ENCODE data around the gene GLG1.
"Not testable (repeated sequence)": the region's sequence is repeated elsewhere in the genome, so short reads cannot be mapped to it uniquely, and the experiment has no call there.

The GLG1 gene

DNA sequence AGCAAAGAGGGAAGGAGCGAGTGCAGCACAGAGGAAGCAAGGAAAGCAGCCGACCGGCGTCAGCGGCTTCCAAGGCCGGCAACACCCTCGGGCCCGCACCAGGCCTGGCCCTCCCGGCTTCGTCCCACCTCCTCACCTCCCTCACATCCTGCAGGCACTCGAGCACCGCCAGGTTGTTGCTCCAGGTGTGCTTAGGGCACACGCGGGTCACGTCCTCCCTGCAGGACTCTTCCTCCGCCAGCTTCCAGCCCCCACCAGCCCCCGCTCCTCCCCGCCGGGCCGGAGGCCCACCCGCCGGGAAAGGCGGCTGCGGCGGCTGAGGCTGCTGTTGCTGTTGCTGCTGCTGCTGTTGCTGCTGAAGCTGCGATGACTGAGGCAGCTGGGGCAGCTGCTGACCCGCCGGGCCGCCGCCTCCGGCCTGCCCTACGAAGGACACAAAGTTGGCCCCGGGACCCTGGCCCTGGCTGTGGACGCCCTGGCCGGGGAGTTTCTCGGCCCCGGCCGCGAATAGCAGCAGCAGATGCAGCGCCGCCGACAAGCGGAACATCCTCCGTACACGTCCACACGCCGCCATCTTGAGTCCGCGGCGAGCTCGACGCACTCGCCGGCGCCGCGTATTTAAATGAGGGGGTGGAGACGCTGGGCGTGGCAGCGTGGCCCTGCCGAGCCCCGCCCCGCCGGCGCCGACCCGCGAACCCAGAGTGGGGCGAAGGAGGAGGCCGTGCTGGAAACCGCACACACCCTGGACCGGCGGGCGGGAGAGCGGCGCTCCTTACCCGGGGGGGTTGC is at the start of gene GLG1:
TSS of gene GLG1 (minus strand) at position 594 of the 789 bp plus-strand sequence. CDS start at position 574, 20 bp downstream.
- peak; percentile 17 to 90 (median 81) for DNase-seq

DNA sequence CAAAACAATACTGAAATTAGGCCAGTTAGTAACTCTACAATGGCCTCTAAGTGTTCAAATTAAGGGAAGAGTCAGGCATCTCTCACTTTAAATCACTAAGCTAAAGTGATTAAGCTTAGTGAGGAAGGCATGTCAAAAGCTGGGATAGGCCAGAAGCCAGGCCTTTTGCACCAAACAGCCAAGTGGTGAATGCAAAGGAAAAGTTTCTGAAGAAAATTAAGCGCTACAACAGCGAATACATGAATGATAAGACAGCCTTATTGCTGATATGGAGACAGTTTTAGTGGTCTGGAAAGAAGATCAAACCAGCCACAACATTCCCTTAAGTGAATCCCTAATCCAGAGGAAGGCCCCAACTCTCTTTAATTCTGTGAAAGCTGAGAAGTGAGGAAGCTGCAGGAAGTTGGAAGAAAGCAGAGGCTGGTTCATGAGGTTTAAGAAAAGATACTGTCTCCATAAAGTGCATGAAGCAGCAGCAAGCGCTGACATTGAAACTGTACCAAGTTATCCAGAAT is 47.7 kb upstream of the GLG1 start:
- DNase-seq, result no peak

- DNase-seq, result not testable (repeated sequence)
These were observed 46.0 kb upstream of the GLG1 start for GRCh38 chr16:74652883-74653282.

GRCh38 chr16:74652249-74652648 is 45.3 kb upstream of the GLG1 start:
- peak in 1 of 14 donors; percentile 1 for DNase-seq

GRCh38 chr16:74651841-74652240 is 44.9 kb upstream of the GLG1 start:
- DNase-seq, result no peak

DNA sequence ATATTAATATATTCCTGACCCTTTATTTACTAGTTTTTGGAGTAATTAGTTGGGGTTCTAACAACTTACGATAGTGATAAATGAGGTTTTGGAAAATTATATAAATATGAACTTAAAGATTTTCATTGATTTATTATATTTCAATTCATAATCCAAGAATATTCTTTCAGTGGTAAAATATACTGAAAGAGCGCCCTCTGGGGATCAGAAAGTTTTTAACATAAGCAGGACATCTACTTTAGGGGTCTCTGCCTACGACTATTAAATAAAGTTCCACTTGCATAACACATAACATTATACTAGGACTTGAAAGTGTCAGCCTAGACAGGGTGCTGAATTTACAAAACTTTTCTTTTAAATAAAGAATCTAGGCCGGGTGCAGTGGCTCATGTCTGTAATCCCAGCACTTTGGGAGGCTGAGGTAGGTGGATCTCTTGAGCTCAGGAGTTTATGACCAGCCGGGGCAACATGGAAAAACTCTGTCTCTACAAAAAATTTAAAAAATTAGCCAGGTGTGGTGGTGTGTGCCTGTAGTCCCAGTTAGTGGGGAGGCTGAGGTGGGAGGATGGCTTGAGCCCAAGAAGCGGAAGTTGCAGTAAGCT is 44.2 kb upstream of the GLG1 start:
- no peak for DNase-seq

DNA sequence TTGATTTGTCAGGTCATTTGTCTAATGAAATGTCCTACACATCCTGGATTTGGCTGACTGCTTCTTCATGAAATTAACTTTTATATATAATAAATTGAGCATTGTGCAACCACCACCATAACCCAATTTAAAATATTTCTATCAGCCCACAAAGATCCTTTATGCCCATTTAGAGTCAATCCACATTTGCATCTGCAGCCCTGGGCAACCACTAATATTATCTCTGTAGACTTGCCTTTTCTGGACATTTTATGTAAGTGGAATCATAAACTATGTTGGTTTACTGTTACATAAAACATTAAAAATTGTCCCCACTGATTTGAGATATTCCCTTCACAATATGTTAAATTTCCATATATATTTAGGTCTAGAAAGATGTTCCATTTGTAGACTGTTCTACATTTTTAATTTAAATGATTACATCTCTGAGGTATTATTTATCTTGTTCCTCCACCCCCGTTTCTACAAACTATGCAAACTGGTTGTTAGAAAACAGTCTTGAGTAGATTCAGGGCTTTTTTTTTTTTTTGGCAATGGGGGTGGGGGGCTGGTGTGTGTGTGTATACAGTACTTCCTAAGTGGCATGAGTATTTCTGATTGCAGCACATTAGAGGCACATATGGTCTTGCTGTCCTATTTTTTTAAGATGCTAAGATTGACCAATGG is 43.1 kb upstream of the GLG1 start:
- no peak for DNase-seq

DNA sequence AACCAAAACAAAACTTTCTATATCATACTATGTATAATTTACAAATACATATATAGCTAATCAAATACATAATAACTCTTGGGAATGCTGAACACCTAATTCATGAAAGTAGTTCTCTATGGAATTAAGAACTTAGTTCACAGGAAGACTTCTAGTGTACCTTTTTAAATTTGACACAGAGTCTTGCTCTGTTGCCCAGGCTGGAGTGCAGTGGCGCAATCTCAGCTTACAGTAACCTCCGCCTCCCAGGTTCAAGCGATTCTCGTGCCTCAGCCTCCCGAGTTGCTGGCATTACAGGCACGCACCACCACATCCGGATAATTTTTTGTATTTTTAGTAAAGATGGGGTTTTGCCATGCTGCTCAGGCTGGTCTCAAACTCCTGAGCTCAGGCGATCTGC is 35.1 kb upstream of the GLG1 start:
- DNase-seq, result no peak

- no peak for DNase-seq
These were observed 31.0 kb upstream of the GLG1 start for GRCh38 chr16:74637742-74638453.

DNA sequence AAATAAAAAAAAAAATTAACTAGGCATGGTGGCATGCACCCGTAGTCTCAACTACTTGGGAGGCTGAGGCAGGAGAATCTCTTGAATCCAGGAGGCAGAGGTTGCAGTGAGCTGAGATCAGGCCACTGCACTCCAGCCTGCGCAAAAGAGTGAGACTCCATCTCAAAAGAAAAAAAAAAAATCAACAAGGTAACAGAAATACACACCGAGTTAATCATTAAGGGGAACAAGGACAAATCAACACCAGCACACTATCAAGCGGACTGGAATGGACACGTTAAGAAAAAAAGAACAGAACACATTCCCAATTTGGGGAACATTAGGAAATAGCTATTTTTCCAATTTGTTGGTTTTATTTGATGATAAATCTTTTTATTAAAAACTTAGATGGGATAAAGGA is 28.4 kb upstream of the GLG1 start:
- DNase-seq, result no peak

GRCh38 chr16:74633686-74634085 is 26.8 kb upstream of the GLG1 start:
- DNase-seq, result no peak

DNA sequence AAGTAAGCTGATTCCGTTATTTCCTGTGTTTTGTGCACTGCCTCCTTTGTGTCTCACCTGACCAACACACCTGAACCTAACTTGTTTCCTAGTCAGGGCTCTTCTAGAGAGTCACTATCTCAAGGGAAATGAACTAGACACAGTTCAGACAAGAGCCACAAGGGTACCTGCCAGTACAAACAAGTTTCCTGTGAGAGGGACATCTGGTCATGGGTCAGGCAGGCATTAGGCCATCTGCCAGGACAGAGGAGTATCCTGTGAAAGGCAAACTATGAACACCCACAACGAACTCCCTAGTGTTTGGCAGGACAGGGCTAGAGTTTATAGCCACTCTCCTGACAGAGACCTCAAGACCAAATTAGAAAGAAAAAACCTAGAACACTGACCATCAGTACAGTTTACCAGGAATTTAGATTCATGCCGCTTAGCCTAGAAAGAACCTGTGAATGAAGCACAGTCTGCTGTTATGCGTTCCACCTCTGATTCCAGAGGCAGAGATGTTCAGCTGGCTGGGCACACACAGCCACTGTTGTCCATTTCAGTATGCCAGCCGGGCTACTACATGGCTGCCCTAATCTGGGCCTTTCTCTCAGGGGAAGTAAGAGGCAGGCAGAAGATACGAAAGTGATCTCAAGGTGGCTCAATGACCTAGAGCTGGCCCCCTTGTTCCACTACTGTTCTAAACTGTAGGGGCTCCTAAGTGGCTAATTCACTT is 20.7 kb upstream of the GLG1 start:
- DNase-seq, result no peak

- no peak for DNase-seq
These were observed 20.0 kb upstream of the GLG1 start for GRCh38 chr16:74626741-74627416.

GRCh38 chr16:74625500-74626350 is 18.8 kb upstream of the GLG1 start:
- DNase-seq, result no peak

DNA sequence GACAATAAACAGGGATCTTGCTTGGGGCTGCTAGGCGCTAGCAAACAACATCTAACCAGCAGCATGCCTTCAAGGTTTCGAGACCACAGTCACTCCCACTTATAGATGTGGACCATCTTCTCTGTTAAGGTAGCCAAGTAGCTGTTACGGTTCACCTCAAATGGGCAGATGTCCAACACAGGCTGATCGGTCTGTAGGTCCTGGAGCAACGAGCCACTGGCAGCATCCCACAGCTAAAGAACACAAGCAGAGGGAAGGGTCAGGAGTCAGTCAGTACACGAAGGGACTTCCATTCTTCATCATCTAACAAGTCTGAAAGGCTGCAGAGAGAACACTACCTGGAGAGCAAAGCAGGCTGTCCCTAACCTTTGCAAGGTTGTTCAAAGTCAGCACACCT is 16.9 kb upstream of the GLG1 start:
- DNase-seq, result no peak

DNA sequence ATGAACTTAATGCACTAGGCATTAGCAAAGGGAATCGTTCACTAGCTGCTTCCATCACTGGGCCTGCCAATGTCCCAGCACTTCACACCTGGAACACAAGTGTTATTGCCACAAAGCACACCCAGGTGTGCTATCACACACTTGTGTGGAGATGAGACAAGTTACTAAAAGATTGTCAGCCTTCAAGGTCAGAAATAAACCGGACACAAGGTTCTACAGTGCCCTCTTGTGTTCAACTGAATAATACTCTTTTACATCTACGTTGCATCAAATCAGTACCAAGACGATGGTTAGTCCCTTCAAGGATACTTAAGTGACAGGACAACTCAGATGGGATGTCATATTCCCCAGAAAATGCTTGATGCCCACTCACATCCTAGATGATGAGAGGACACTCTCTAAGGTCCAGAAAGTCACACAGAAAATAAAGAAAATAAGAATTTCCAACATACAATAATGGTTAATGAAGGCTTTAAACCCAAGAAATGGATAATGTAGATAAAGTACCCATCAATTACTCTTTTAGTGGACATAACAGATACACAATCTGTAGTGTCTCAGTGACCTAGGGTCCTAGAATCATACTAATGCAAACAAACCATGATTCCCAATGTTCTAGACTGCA is 16.4 kb upstream of the GLG1 start:
- DNase-seq, result no peak

DNA sequence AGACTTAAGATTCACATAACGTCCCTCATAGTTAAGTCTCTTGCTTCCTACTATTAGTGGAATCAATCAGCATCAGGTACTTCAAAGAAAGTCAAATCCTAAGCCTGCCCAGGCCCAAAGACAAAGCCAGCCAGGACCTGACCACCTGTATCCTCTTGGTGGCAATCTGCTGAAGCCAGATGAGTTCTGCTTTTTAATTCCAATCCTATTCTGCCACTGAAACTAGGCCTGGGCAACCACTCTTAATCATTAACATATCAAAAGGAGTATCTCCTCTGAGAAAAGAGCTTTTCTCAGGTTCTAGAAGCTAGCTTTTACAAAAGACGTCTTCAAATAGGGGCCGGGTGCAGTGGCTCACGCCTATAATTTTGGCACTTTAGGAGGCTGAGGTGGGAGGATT is 15.1 kb upstream of the GLG1 start:
- DNase-seq, result no peak

DNA sequence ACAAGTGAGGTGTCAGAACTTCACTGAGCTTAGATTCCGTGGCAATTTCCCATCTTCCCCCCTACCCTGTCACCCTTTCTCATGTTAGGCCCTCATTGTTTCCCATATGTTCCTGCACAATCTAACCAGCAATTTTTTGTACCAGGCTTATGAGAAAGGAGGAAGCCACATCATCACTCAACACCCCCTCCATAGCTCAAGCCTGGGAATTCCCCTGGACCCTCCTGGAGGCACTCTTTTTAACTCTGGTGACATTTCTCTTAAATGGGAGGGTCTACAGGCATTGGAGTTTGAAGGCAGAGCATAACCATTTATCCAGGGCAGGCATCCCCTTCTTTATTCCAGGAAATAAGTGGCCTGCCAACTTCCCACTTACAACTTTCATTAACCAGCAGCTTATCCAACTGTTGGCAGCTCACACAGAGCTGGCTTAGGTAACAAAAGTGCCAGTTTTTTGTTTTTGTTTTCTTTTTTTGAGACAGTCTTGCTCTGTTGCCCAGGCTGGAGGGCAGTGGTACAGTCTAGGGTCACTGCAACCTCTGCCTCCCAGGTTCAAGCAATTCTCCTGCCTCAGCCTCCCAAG is 10.4 kb upstream of the GLG1 start:
- peak in 1 of 14 donors; percentile 4 for DNase-seq

DNA sequence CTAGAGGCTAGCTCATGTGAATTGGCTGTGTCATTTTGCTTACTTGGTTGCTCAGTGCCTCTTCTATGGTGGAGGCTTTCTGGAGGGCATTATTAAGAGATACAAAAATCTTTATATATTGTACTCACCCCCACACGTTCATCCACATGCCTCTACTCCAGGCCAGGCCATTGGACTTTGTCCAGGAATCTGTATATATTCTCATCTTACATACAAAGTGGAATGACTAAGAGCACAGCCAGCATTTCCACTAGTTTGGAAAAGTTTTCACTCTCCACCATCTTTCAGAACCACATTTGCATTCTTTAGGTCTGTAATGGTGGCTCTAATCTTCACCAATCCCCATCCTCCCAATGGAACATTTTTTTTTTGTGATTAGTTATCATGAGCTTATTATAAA is 4.8 kb upstream of the GLG1 start:
- DNase-seq, result no peak

DNA sequence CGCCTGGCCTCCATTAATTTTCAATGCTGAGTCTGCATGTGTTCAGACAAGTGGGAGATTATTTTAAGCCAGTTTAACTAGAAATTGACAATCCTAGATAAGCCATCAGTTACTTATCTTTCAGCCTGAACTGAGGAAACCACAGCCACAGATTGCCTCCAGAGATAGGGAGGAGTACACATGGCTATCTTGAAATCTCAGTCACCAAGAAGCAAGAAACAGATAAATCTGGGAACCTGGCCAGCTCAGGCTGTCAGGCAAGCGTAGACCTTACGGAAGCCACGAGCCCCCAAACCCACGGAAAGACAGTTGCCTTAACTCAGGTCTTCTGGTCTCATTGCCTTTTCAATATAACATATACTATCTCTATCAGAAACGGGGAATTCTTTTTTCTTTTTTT is 2.0 kb upstream of the GLG1 start:
- no peak for DNase-seq
